HEK293T (cell line): Measurements from ENCODE around the gene PAM16.

Experiments used
- BHLHE40 ChIP-seq: fragments of 450-650 bp; IDR thresholded peaks from 2 replicates; pipeline ENCODE4 v1.6.1; 2016; ENCODE audit warnings: mild to moderate bottlenecking, moderate library complexity, borderline replicate concordance
- SP1 ChIP-seq: fragments of 450-650 bp; IDR thresholded peaks from 2 replicates; pipeline ENCODE4 v1.6.1; 2017

DNA sequence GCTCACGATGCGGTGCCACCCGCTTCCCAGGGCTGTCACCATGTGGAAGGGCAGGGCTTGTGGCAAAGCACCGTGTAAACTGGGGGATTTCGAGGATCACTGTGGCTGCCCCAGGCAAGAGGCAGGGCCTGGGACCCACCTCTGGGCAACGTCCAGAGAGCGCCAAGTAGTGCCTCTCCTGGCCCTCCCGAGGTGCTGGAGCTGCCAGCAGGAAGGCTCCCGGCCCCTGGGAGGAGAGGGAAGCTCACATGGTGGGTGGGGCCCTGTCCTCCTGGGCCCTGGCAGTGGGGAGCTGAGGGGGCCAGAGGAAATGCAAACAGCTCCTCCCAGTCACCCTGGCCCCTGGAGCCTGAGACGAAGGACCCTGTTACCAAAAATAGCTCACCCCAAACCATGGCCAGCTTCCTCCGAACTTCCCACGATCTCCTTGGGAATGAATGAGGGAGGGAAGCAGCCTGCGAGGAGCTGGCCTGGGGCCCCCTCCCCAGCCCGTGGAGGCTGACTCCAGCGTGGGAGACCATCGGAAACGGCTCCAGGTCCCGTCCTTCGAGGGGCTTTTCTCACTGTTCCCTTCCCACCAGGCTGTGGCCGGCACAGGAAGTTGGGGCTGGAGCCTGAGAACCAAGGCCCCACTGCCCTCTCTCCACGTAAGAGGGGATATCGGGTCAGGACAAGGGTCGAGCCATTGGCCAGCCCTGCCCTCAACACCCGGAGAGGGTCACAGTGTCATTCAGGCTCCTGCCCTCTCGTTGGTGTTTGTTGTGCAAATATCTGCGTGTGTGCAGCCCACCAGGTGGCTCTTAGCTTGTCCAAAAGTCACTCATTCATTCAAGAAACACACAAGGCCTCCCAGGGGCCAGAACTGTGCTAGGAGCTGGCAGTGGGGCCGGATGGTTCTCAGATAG, 38.2 kb upstream of the PAM16 start:
- TF ChIP-seq BHLHE40, result no peak
- no peak for TF ChIP-seq SP1
